HUES48 (cell line): ENCODE measurements around the gene MTOR.

Experiments used
- H3K27ac ChIP-seq: one replicate; pipeline ENCODE4 v1.7.0; 2013; ENCODE audit warnings: low read depth, low read length, inconsistent platforms
- H3K27me3 ChIP-seq: 2 replicates; pipeline ENCODE4 v1.6.1; 2013; ENCODE audit warnings: mild to moderate bottlenecking, low read length; ENCODE audit not compliant: control insufficient read depth, insufficient read depth
- H3K36me3 ChIP-seq: 2 replicates; pipeline ENCODE4 v1.6.1; 2013; ENCODE audit warnings: low read length; ENCODE audit not compliant: control insufficient read depth, insufficient read depth
- H3K4me1 ChIP-seq: 2 replicates; pipeline ENCODE4 v1.6.1; 2013; ENCODE audit warnings: mild to moderate bottlenecking, low read length; ENCODE audit not compliant: control insufficient read depth, insufficient read depth
- H3K4me3 ChIP-seq: 2 replicates; pipeline ENCODE4 v1.5.1; 2013; ENCODE audit warnings: mild to moderate bottlenecking, low read depth, low read length
- H3K9ac ChIP-seq: 2 replicates; pipeline ENCODE4 v1.6.1; 2013; ENCODE audit warnings: mild to moderate bottlenecking, low read depth, low read length, moderate library complexity
- H3K9me3 ChIP-seq: 2 replicates; pipeline ENCODE4 v1.6.1; 2013; ENCODE audit warnings: low read length; ENCODE audit not compliant: control insufficient read depth, insufficient read depth

The MTOR gene

DNA sequence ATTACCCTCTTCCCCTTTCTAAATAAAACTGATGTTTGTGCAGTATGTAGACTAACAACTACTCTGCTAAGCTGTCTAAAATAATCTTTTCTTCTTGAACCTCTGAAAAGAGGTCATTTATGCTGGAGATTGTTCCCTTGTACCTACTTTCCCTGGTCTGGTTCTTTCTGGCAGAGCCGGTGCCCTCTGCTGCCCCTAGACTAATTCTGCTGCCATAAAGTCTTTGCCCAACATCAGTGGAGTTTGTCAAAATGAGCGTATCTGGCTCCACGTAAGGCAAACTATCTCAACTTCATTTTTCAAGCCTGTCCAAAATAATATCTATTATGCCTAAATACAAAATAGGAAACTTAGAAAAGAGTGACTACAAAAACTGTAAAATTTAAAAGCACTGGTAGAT, 104.1 kb downstream of the MTOR start:
- Histone ChIP-seq H3K4me1 (no peaks in the 10 kb centered on the region), H3K9me3 (no peaks in the 10 kb centered on the region), H3K27me3 (no peaks in the 10 kb centered on the region), H3K36me3 (peaks cover 29% of the 10 kb centered on the region), H3K27ac (no peak overlapping the region), H3K9ac (no peak overlapping the region), H3K4me3 (no peak overlapping the region)

DNA sequence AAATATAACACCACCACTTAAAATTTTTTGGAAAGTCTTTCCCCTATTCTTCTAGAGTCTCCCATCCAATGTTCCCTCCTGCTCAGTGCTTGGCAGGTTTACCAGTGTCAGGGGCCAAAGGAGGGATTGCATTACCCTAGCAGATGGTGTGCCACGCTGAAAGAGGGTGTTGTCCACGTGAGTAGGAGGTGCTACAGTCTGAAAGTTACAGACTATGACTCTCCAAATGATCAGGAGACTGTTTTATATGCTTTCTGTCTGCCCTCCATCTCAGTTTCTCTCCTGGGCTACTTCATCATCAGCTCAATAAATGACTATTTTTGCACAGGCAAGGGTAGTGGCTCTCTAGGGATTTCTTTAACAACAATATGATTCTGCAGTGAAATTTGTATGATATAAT, 104.5 kb downstream of the MTOR start:
- H3K36me3 ChIP-seq: peaks cover 31% of the 10 kb centered on the region
- no peak overlapping the region for H3K4me3 ChIP-seq
- 0 out of 2 replicates have a peak, but pooled peaks cover 1% of the 10 kb centered on the region for H3K4me1 ChIP-seq
- H3K27me3 ChIP-seq: no peaks in the 10 kb centered on the region
- H3K9me3 ChIP-seq: no peaks in the 10 kb centered on the region
- H3K27ac ChIP-seq: no peak overlapping the region
- H3K9ac ChIP-seq: no peak overlapping the region

GRCh38 chr1:11157394-11157793, 105.0 kb downstream of the MTOR start:
- no peak overlapping the region for H3K9ac ChIP-seq
- no peak overlapping the region for H3K4me3 ChIP-seq
- H3K36me3 ChIP-seq: peaks cover 36% of the 10 kb centered on the region
- H3K27ac ChIP-seq: no peak overlapping the region
- no peaks in the 10 kb centered on the region for H3K9me3 ChIP-seq
- no peaks in the 10 kb centered on the region for H3K27me3 ChIP-seq
- 0 out of 2 replicates have a peak, but pooled peaks cover 4% of the 10 kb centered on the region for H3K4me1 ChIP-seq

- no peak overlapping the region for H3K4me3 ChIP-seq
- H3K4me1 ChIP-seq: 0 out of 2 replicates have a peak, but pooled peaks cover 4% of the 10 kb centered on the region
- H3K27me3 ChIP-seq: no peaks in the 10 kb centered on the region
- no peaks in the 10 kb centered on the region for H3K9me3 ChIP-seq
- peaks cover 36% of the 10 kb centered on the region for H3K36me3 ChIP-seq
- H3K9ac ChIP-seq: no peak overlapping the region
- H3K27ac ChIP-seq: no peak overlapping the region
Observed at GRCh38 chr1:11156963-11157362, 105.4 kb downstream of the MTOR start.

GRCh38 chr1:11156441-11156840, 105.9 kb downstream of the MTOR start:
- Histone ChIP-seq H3K27me3 (no peaks in the 10 kb centered on the region), H3K4me3 (no peak overlapping the region), H3K36me3 (peaks cover 40% of the 10 kb centered on the region), H3K9ac (no peak overlapping the region), H3K4me1 (0 out of 2 replicates have a peak, but pooled peaks cover 4% of the 10 kb centered on the region), H3K9me3 (no peaks in the 10 kb centered on the region), H3K27ac (no peak overlapping the region)

- no peaks in the 10 kb centered on the region for H3K9me3 ChIP-seq
- H3K4me1 ChIP-seq: 0 out of 2 replicates have a peak, but pooled peaks cover 4% of the 10 kb centered on the region
- H3K27ac ChIP-seq: no peak overlapping the region
- no peak overlapping the region for H3K9ac ChIP-seq
- H3K4me3 ChIP-seq: no peak overlapping the region
- no peaks in the 10 kb centered on the region for H3K27me3 ChIP-seq
- H3K36me3 ChIP-seq: peaks cover 67% of the 10 kb centered on the region
Observed at GRCh38 chr1:11153184-11153583, 109.2 kb downstream of the MTOR start.

DNA sequence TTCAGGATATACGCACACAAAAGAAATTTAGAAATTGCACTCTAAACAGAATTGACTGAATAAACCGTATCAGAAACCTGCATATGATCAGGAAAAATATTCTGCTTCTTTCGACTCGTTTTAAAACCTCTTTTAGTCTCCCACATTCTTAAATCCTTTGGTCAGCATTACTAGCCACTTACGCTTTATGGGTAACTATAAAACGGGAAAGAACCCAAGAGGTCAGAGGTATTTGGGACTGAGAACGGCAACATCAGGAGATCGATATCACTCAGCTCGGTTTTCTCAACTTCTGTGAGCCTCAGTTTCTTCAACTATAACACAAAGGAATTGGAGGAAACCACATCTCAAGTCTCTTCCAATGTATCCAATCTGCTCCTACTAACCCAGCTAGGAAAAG, 109.6 kb downstream of the MTOR start:
- Histone ChIP-seq H3K4me1 (peaks cover 9% of the 10 kb centered on the region; the same call in 1 of the 2 replicates), H3K9ac (no peak overlapping the region), H3K27me3 (no peaks in the 10 kb centered on the region), H3K36me3 (peaks cover 71% of the 10 kb centered on the region), H3K27ac (no peak overlapping the region), H3K9me3 (no peaks in the 10 kb centered on the region), H3K4me3 (no peak overlapping the region)

- H3K27me3 ChIP-seq: no peaks in the 10 kb centered on the region
- no peaks in the 10 kb centered on the region for H3K9me3 ChIP-seq
- H3K4me1 ChIP-seq: peaks cover 16% of the 10 kb centered on the region; the same call in 1 of the 2 replicates
- H3K9ac ChIP-seq: no peak overlapping the region
- no peak overlapping the region for H3K27ac ChIP-seq
- peaks cover 73% of the 10 kb centered on the region for H3K36me3 ChIP-seq
- no peak overlapping the region for H3K4me3 ChIP-seq
Observed at GRCh38 chr1:11151826-11152612, 110.3 kb downstream of the MTOR start.

- peaks cover 17% of the 10 kb centered on the region; the same call in 1 of the 2 replicates for H3K4me1 ChIP-seq
- no peaks in the 10 kb centered on the region for H3K9me3 ChIP-seq
- H3K27me3 ChIP-seq: no peaks in the 10 kb centered on the region
- H3K9ac ChIP-seq: no peak overlapping the region
- H3K36me3 ChIP-seq: peaks cover 73% of the 10 kb centered on the region
- H3K4me3 ChIP-seq: no peak overlapping the region
- H3K27ac ChIP-seq: no peak overlapping the region
Observed at GRCh38 chr1:11151114-11151513, 111.2 kb downstream of the MTOR start.

GRCh38 chr1:11150326-11150725, 112.0 kb downstream of the MTOR start:
- peaks cover 74% of the 10 kb centered on the region for H3K36me3 ChIP-seq
- no peaks in the 10 kb centered on the region for H3K9me3 ChIP-seq
- H3K27ac ChIP-seq: no peak overlapping the region
- H3K4me1 ChIP-seq: peaks cover 17% of the 10 kb centered on the region; the same call in 1 of the 2 replicates
- H3K4me3 ChIP-seq: no peak overlapping the region
- no peak overlapping the region for H3K9ac ChIP-seq
- H3K27me3 ChIP-seq: no peaks in the 10 kb centered on the region

GRCh38 chr1:11147197-11147770, 115.1 kb downstream of the MTOR start:
- Histone ChIP-seq H3K36me3 (peaks cover 88% of the 10 kb centered on the region), H3K9me3 (no peaks in the 10 kb centered on the region), H3K27me3 (no peaks in the 10 kb centered on the region), H3K4me3 (no peak overlapping the region), H3K27ac (peak overlapping the region; percentile 48), H3K4me1 (peaks cover 13% of the 10 kb centered on the region; the same call in 1 of the 2 replicates), H3K9ac (no peak overlapping the region)
